ENCODE measurements around the gene TENT5C.

Gene TENT5C

DNA sequence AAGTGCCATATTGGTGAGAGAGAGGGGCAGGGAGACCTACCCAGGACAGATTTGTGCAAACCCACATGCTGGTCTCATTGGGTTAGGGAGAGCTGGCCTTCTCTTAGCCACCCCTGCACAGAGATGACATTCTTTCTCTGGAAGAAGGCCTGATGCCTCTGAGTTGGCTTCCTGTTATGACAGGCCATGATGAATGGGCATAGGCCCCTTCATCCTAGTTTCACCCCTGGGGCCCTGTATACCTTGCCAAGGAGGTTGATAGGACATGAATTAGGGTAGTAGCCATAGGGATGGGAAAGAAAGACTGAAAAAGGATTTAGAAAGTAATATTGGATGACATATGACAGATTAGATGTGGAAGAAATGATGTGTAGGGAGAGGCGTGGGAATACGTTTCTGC, 46.6 kb downstream of the TENT5C start:
- ChIA-PET POLR2A (no interaction called here), CTCF (interaction anchor here (1.4 to 2.1 kb wide), 3 partner anchors 9 to 45 kb away, joined by 4 to 6 read pairs (median 6); no protein-coding TSS in a partner anchor)
- DNase-seq (ENCODE audit: extremely low spot score), result no peak
- TF ChIP-seq, protein P1, sequence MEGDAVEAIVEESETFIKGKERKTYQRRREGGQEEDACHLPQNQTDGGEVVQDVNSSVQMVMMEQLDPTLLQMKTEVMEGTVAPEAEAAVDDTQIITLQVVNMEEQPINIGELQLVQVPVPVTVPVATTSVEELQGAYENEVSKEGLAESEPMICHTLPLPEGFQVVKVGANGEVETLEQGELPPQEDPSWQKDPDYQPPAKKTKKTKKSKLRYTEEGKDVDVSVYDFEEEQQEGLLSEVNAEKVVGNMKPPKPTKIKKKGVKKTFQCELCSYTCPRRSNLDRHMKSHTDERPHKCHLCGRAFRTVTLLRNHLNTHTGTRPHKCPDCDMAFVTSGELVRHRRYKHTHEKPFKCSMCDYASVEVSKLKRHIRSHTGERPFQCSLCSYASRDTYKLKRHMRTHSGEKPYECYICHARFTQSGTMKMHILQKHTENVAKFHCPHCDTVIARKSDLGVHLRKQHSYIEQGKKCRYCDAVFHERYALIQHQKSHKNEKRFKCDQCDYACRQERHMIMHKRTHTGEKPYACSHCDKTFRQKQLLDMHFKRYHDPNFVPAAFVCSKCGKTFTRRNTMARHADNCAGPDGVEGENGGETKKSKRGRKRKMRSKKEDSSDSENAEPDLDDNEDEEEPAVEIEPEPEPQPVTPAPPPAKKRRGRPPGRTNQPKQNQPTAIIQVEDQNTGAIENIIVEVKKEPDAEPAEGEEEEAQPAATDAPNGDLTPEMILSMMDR (IDR thresholded peaks at IDR 0.05; ENCODE audit: control extremely low read depth, extremely low read depth, low read depth, missing control alignments), result no peak

GRCh38 chr1:117653195-117653594, 47.3 kb downstream of the TENT5C start:
- CTCF ChIA-PET, result interaction anchor here (1.4 to 2.6 kb wide), 4 partner anchors 9 to 118 kb away, joined by 4 to 15 read pairs (median 10); no protein-coding TSS in a partner anchor
- no peak for DNase-seq (ENCODE audit: extremely low spot score)
- TF ChIP-seq, protein P1 (IDR thresholded peaks at IDR 0.05; ENCODE audit: control extremely low read depth, extremely low read depth, low read depth, missing control alignments), result no peak
- POLR2A ChIA-PET, result no interaction called here

GRCh38 chr1:117653732-117654492, 48.1 kb downstream of the TENT5C start:
- TF ChIP-seq, protein P1 (IDR thresholded peaks at IDR 0.05; ENCODE audit: control extremely low read depth, extremely low read depth, low read depth, missing control alignments), result no peak
- no peak for DNase-seq (ENCODE audit: extremely low spot score)
- ChIA-PET CTCF (interaction anchor here (0.9 to 5.5 kb wide), 8 partner anchors 8 to 119 kb away, joined by 3 to 31 read pairs (median 5); no protein-coding TSS in a partner anchor), POLR2A (no interaction called here)

DNA sequence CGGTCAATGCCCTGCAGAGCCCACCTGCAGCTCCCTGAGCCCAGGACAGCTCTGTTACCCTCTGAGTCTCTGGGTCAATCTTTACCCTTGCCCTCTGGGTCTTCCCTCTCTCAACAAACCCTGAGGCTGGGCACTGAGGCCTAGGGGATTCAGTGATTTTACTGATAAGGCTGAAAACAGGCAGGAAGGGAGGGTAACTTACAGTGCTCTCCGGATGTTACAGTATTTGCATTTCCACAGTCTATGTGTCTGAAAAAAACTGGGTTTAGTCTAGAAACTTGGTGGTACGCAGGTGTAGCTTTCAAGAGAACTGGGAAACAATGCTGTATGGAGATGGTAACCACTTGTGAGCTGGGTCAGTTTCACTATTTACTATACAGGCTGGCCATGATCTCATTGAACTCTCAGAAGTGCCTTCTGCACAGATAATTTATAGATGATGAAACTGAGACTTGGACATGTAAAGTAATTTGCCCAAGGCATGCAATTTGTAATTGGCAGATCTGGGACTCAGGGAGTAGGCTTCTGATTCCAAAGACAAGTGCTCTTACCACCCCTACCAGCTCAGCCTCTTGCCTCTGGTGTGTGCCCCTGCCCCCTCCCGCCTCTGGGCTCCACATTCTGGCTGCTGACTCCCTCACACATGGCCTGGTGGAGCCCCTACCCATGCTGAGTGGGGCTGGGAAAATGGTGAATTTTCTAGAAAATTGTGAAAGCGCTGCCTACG, 48.8 kb downstream of the TENT5C start:
- CTCF ChIA-PET, result interaction anchor here (0.9 to 5.5 kb wide), 10 partner anchors 11 to 120 kb away, joined by 3 to 31 read pairs (median 4); no protein-coding TSS in a partner anchor
- DNase-seq (ENCODE audit: extremely low spot score), result peak; percentile 78
- POLR2A ChIA-PET, result interaction anchor here (0.7 kb wide), 1 partner anchor 10 kb away, joined by 4 read pairs; no protein-coding TSS in a partner anchor
- TF ChIP-seq, protein P1 (IDR thresholded peaks at IDR 0.05; ENCODE audit: control extremely low read depth, extremely low read depth, low read depth, missing control alignments), result no peak

GRCh38 chr1:117655220-117655577, 49.4 kb downstream of the TENT5C start:
- no peak for DNase-seq (ENCODE audit: extremely low spot score)
- CTCF ChIA-PET, result interaction anchor here (1.0 to 5.5 kb wide), 10 partner anchors 11 to 120 kb away, joined by 3 to 31 read pairs (median 4); no protein-coding TSS in a partner anchor
- POLR2A ChIA-PET, result no interaction called here

GRCh38 chr1:117656202-117656641, 50.4 kb downstream of the TENT5C start:
- DNase-seq (ENCODE audit: extremely low spot score), result peak; percentile 57
- TF ChIP-seq, protein P1 (IDR thresholded peaks at IDR 0.05; ENCODE audit: control extremely low read depth, extremely low read depth, low read depth, missing control alignments), result no peak
- ChIA-PET CTCF (interaction anchor here (0.8 to 5.5 kb wide), 10 partner anchors 10 to 144 kb away, joined by 3 to 31 read pairs (median 4); no protein-coding TSS in a partner anchor), POLR2A (no interaction called here)

More at GRCh38 chr1:117655220-117655577, 49.4 kb downstream of the TENT5C start:
- TF ChIP-seq, protein P1 (IDR thresholded peaks at IDR 0.05; ENCODE audit: control extremely low read depth, extremely low read depth, low read depth, missing control alignments), result no peak

All from GM10248 (cell line).